HG02852 (cell line): Measurements from ENCODE around the gene PIWIL4.
"Not testable (repeated sequence)": the region's sequence is repeated elsewhere in the genome, so short reads cannot be mapped to it uniquely, and the experiment has no call there.

Experiments
- ATAC-seq: cut with Tn5 transposase; IDR thresholded peaks from one replicate; pipeline ENCODE4 v1.9.1; 2021; ENCODE audit warnings: mild to moderate bottlenecking, moderate library complexity; ENCODE audit not compliant: unreplicated experiment

Gene PIWIL4

GRCh38 chr11:94632356-94632755 is 65.2 kb downstream of the PIWIL4 start:
- ATAC-seq: no peak

GRCh38 chr11:94635072-94635471 is 67.9 kb downstream of the PIWIL4 start:
- ATAC-seq: no peak

- ATAC-seq: no peak
Measured at GRCh38 chr11:94636388-94636949, 69.3 kb downstream of the PIWIL4 start.

GRCh38 chr11:94638301-94638901 is 71.2 kb downstream of the PIWIL4 start:
- no peak for ATAC-seq

- no peak for ATAC-seq
Measured at GRCh38 chr11:94638902-94639373, 71.8 kb downstream of the PIWIL4 start.

- ATAC-seq: no peak
Measured at GRCh38 chr11:94639901-94640721, 72.9 kb downstream of the PIWIL4 start.

- no peak for ATAC-seq
Measured at GRCh38 chr11:94641167-94641761, 74.1 kb downstream of the PIWIL4 start.

GRCh38 chr11:94643186-94643585 is 76.0 kb downstream of the PIWIL4 start:
- not testable (repeated sequence) for ATAC-seq

- no peak for ATAC-seq
Measured at GRCh38 chr11:94647926-94648325, 80.8 kb downstream of the PIWIL4 start.

- no peak for ATAC-seq
Measured at GRCh38 chr11:94648789-94649188, 81.6 kb downstream of the PIWIL4 start.

GRCh38 chr11:94649254-94649653 is 82.1 kb downstream of the PIWIL4 start:
- ATAC-seq: no peak

- no peak for ATAC-seq
Measured at GRCh38 chr11:94649964-94650623, 82.9 kb downstream of the PIWIL4 start.

GRCh38 chr11:94650756-94651155 is 83.6 kb downstream of the PIWIL4 start:
- ATAC-seq: no peak

- ATAC-seq: no peak
Measured at GRCh38 chr11:94652735-94653284, 85.6 kb downstream of the PIWIL4 start.

- ATAC-seq: no peak
Measured at GRCh38 chr11:94653561-94653960, 86.4 kb downstream of the PIWIL4 start.

- ATAC-seq: no peak
Measured at GRCh38 chr11:94654201-94654600, 87.0 kb downstream of the PIWIL4 start.

- ATAC-seq: no peak
Measured at GRCh38 chr11:94655291-94655690, 88.1 kb downstream of the PIWIL4 start.

GRCh38 chr11:94655956-94656355 is 88.8 kb downstream of the PIWIL4 start:
- no peak for ATAC-seq

GRCh38 chr11:94656968-94657367 is 89.8 kb downstream of the PIWIL4 start:
- no peak for ATAC-seq

GRCh38 chr11:94657629-94658028 is 90.5 kb downstream of the PIWIL4 start:
- ATAC-seq: no peak

GRCh38 chr11:94658386-94658785 is 91.2 kb downstream of the PIWIL4 start:
- ATAC-seq: no peak
